AG04450 (cell line): ENCODE results near the gene ZNF462. TPM values are rescaled to one million over a fixed set of nuclear protein-coding genes. Genes with fewer than 3 reads are reported as not detected.

Experiments used
- CTCF ChIA-PET: fragments of 300-600, 350-600 bp; formaldehyde crosslinking; extraction: SDS; loops from one replicate; lab custom pipeline; 2022; ENCODE audit warnings: antibody characterized with exemption, inconsistent platforms; lab: Charles Lee
- POLR2A ChIA-PET: fragments of 350-600 bp; formaldehyde crosslinking; extraction: SDS; loops from one replicate; lab custom pipeline; 2021; ENCODE audit warnings: antibody characterized with exemption, inconsistent platforms; lab: Yijun Ruan, JAX
- DNase-seq: peaks from one replicate; pipeline ENCODE4 v3.0.0-alpha.2; 2011; ENCODE audit warnings: low read depth, low spot score
- H3K27ac ChIP-seq: one replicate; pipeline ENCODE4 v1.5.1; 2012; ENCODE audit warnings: low read depth, low read length, control low read depth
- H3K27me3 ChIP-seq: one replicate; pipeline ENCODE4 v1.6.0; 2012; ENCODE audit warnings: low read length; ENCODE audit not compliant: control insufficient read depth, insufficient read depth
- H3K4me3 ChIP-seq: 2 replicates; pipeline ENCODE4 v1.5.1; 2011; ENCODE audit warnings: mild to moderate bottlenecking, low read depth, low read length, control low read depth
- H3K9me3 ChIP-seq: 2 replicates; pipeline ENCODE4 v1.5.1; 2012; ENCODE audit warnings: low read length; ENCODE audit not compliant: control insufficient read depth, insufficient read depth
- polyA plus RNA-seq: library from polyadenylated mRNA; depleted of rRNA; stranded (reverse); fragments of >200 nt; gene quantifications from 2 replicates; pipeline ENCODE4 v1.2.3, GENCODE V29; 2011
- TF ChIP-seq, protein P1 (sequence below): IDR thresholded peaks from 2 replicates; pipeline ENCODE4 v1.5.1; 2011; ENCODE audit warnings: low read depth, low read length, control low read depth, inconsistent platforms

The ZNF462 gene
- polyA plus RNA-seq, 1 experiment: 7.5 TPM

DNA sequence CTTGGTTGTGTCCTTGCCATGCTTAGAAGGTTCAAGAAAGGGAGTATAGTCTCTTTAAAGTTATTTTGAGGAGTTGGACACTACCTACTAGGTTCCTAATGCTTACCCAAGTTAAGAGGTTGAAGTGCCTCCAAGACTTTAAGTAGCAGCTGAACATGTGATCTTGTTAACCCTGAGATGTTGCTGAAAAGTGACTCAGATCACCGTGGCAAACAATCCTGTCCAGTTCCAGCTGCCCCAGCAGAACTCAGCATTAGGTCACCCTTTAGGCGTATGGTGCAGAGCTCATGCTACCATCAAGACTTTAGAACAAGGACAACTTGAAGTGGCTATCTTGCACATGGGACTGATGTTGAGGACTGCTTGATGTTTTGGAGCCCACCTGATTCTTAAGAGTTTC lies 22.5 kb downstream of the ZNF462 start:
- TF ChIP-seq, protein P1, sequence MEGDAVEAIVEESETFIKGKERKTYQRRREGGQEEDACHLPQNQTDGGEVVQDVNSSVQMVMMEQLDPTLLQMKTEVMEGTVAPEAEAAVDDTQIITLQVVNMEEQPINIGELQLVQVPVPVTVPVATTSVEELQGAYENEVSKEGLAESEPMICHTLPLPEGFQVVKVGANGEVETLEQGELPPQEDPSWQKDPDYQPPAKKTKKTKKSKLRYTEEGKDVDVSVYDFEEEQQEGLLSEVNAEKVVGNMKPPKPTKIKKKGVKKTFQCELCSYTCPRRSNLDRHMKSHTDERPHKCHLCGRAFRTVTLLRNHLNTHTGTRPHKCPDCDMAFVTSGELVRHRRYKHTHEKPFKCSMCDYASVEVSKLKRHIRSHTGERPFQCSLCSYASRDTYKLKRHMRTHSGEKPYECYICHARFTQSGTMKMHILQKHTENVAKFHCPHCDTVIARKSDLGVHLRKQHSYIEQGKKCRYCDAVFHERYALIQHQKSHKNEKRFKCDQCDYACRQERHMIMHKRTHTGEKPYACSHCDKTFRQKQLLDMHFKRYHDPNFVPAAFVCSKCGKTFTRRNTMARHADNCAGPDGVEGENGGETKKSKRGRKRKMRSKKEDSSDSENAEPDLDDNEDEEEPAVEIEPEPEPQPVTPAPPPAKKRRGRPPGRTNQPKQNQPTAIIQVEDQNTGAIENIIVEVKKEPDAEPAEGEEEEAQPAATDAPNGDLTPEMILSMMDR: no peak
- Histone ChIP-seq H3K27ac (peak overlapping the region; percentile 47), H3K27me3 (no peaks in the 10 kb centered on the region), H3K9me3 (no peaks in the 10 kb centered on the region), H3K4me3 (no peak overlapping the region)
- peak; percentile 58 for DNase-seq
- ChIA-PET POLR2A (interaction anchor here (0.6 kb wide), 1 partner anchor 21 kb away, joined by 4 read pairs; no protein-coding TSS in a partner anchor), CTCF (no interaction called here)

DNA sequence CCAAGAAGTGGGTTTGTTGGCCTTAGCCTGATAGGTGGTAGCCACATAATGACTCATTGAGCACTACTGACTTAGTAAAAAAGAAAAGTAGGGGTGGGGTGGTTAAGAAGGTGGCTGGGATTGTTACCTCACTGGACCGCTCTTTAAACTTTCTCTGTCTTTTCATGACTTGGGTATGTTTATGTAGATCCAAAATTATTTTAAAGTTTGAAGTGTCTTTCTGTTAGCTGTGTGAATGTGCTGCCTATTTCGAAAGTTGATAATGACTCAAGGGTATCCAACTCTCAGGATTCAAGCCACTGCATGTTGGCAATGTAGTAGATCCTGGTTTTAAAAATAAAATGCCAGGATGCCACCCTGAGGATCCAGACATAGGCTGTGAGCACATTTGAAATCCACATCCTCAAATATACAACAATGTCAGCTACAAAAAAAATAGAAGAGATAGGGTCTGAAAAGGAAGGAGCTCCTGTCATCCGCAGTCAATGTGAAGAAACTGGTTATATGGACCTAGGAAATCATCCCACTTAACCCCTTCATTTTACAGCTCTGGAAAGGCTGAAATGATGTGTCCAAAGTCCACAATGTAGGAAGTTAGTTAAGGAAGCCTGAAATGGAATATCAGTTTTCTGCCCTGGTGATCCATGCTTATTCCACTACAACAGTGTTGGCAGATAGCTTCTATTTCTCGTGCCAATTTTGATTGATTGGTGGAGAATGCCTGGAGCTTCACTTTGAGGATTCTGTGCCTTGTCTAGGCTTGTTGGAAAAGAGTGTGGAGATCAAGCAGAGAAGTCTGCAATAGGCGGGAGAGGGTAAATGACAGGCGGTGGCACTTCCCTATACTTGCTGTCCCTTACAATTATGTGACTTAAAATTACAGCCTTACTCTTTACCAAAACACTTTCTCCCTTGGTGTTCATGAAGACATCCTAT lies 23.4 kb downstream of the ZNF462 start:
- Histone ChIP-seq H3K27me3 (no peaks in the 10 kb centered on the region), H3K9me3 (no peaks in the 10 kb centered on the region), H3K4me3 (no peak overlapping the region), H3K27ac (no peak overlapping the region)
- ChIA-PET CTCF (no interaction called here), POLR2A (interaction anchor here (0.6 to 0.7 kb wide), 2 partner anchors 12 to 22 kb away, joined by 3 to 4 read pairs; no protein-coding TSS in a partner anchor)
- DNase-seq: no peak
- TF ChIP-seq, protein P1: no peak

DNA sequence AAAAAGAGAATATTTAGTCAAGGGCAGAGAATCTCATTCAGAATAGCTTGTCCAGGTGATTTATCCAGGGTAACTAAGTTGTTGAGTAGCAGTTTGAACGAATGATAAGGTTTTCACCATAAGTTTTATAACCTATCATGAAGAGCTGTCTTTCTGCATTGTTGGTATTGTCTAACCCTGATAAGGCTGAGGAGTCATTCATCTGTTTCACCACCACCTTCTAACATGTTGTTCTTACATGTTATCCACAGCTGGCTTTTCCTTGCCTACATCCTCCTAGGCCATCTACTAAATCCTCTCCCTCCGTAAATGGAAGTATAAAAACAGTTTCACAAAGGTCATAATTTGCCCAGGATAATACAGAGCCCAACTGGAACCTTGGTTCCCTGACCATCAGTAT lies 24.1 kb downstream of the ZNF462 start:
- CTCF ChIA-PET: no interaction called here
- H3K9me3 ChIP-seq: no peaks in the 10 kb centered on the region
- H3K4me3 ChIP-seq: no peak overlapping the region
- H3K27ac ChIP-seq: no peak overlapping the region
- no peak for DNase-seq
- TF ChIP-seq, protein P1: no peak
- no peaks in the 10 kb centered on the region for H3K27me3 ChIP-seq
- POLR2A ChIA-PET: no interaction called here

DNA sequence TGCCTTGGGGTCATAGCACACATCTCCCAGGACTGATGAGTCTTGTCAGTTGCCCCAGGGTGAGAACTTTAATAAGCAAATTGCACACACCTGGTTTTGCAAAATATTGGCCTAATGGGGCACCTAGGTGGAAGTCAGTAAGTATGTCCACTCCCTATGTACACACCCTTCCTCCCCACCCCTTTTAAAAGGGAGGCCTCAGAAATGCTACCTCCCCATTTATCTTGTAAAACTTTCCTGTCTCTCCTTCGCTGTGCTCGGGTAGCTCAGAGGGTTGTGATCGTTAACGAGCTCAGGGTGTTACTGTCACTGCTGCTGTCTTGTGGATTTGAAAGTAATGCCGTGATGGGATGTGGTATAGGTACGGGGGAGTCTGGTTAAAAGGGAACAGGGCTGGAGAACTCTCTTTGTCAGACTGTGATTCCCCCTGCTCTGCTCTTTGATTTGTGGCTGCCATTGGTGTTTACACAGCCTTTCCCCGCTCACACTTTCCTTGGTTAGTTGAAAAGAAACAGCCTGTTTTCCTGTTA lies 26.2 kb downstream of the ZNF462 start:
- ChIA-PET CTCF (interaction anchor here (0.9 kb wide), 1 partner anchor 11 kb away, joined by 3 read pairs; no protein-coding TSS in a partner anchor), POLR2A (no interaction called here)
- Histone ChIP-seq H3K9me3 (no peaks in the 10 kb centered on the region), H3K27me3 (no peaks in the 10 kb centered on the region), H3K27ac (no peak overlapping the region), H3K4me3 (no peak overlapping the region)
- TF ChIP-seq, protein P1: no peak
- no peak for DNase-seq

DNA sequence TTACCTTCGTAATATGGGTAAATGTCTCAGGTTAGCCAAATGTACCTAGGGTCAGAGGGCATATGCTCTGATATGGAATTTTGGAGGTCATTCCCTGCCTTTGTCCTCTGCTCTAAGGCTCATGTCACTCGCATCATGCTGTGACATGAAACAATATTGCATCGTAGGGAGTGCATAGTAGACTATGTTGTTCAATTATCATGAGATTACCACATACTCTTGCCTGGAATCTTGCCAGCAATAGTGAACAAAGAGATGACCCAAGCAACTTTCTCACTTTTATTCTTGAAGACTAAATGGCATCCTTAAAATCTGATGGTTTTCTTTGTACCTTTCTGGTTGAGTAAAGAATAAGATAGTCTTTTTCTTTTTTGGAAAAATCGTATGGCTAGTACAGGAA lies 27.6 kb downstream of the ZNF462 start:
- Histone ChIP-seq H3K4me3 (no peak overlapping the region), H3K27me3 (no peaks in the 10 kb centered on the region), H3K9me3 (no peaks in the 10 kb centered on the region), H3K27ac (no peak overlapping the region)
- ChIA-PET CTCF (no interaction called here), POLR2A (no interaction called here)
- no peak for DNase-seq
- TF ChIP-seq, protein P1: no peak
